COLO668 (cell line): Measurements from ENCODE around the gene GRM4.

Source experiments
- DNase-seq: peaks from one replicate; lab custom pipeline; 2025; ENCODE audit not compliant: unreplicated experiment; lab: John Stamatoyannopoulos, UW

Gene GRM4

DNA sequence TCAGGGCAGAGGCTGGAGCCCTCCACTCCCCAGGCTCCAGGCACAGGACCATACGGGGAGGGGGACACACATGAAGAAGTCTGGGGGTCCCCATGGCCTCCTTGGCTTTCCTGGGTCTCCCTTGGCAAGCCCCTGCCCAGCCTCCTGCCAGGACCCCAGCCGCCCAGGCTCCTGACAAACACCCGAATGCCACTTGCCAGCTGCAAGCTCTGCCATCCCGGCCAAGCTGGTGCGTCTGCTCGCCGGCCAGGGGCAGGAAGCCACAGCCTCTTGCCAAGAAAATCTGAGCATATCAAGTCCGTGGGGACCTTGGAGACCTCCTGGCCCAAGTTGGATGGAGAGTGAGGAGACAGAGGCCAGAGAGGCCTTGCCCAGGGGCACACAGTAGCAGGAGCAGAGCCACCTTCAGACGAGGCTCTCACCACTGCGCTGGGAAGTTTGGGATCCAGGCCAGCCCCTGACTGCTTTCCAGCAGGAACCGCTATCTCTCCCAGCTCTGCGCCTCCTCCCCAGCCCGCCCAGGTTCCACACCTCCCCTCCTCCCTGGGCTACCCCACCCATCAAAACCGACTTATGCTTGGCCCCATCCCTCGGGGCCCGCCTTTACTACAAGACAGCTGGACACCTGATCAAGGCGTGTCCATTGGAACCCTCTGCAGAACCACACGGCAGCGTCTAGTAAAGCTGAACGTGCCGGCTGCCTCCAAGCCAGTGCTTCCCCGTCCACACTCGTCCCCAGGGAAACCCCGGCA, 80.2 kb downstream of the GRM4 start:
- no peak for DNase-seq

DNA sequence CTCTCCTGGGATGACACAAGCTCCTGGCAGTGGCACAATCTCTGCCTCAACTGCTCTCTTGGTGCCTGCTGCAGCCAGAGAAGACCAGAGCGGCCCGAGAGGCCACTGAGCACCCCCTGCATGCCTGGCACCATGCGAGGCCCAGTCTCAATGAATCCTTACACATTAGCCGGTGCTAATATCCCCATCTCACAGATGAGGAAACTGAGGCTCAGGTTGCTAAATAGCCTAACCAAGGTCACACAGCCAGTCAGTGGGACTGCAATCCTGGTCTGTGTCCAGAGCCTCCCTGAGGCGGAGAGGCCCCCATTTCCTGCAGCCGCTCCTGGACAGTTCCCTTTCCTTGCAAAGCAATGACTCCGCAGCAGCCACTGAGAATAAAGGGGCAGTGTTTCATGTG, 81.2 kb downstream of the GRM4 start:
- DNase-seq, result no peak

DNA sequence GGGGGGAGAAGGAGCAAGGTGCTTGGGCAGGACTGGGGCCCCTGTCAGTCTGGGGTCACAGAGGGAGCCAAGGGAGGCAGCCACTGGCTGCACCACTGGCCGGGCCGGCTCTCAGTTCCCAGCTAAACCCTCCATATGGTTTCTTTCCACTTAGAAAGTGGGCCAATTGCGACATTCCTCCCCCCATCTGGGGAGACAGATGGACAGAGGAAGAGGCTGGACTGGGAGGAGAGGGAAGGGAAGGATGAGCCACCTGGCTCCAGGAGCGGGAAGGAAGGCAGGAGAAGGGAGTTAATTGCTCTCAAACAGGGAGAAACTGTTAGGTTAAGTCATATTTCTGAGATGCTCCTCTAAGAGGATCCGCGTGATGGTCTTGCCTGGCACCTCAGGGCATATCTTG, 82.2 kb downstream of the GRM4 start:
- no peak for DNase-seq

DNA sequence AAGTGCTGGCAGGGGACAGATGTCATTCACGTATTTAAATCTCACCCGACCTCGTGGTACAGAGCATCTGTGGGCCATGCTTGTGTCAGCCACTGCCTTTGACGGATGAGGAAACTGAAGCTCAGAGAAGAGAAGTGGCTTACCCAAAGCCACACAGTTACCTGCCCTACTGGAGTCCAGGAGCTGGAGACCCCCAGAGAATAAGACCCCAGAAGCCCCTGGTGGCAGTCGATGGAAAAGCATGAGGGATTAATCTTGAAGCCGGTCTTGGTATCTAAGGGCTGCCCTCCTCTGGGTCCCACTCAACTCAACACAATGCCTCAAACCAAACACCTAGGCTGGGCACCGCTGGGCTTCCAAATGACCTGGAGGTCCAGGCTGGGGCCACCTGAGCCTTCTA, 83.1 kb downstream of the GRM4 start:
- DNase-seq, result no peak

DNA sequence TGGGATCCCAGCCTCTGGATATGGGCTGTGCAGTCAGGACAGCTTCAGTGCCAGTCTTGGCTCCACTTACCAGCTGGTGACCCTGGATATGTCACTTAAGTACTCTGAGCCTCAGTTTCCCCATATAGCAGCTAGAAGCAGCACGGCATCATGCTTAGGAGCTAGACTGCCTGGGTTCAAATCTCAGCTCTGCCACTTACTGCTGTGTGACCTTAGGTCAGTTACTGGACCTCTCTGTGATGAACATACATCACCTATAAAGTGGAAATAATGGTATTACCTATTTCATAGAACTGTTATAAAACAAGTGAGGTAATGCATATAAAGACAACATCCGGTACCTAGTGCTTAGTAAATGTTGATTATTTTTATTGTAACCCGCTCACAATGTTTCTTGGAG, 83.7 kb downstream of the GRM4 start:
- no peak for DNase-seq

DNA sequence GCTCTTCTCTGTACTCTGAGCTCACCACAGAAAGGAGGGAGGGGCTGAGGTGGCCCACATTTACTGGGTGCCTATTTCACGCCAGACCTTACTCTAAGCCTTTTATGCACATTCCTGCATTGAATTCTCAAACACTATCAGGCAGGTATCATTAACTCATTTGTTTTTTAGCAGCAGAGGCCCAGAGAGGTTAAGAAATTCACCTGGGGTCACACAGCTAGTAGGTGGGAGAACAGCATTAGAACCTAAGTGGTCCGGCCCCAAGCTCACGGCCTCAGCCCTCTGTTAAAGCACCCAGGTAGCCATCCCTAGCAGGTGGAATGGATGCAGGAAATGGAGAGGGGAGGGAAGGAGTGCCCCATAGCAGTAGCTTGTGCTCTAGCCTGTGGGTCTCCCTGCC, 84.5 kb downstream of the GRM4 start:
- DNase-seq, result no peak

DNA sequence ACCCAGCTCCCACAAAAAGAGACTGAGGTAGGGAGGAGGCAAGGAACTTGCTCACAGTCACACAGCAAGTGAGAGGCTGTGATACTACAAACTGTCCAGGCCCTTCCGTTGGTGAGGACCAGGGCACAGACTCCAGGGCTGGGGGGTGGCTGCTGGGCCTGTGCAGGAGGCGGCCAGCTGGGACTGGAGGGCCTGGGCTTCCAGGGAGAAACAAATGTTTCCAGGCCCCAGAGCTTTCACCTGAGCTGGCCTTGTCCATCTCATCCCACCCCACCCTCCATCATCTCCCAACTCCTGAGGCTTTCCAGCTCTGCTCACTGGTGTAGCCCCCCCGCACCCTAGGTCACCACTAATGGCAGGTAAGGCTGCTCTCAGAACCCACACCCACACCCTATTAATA, 86.0 kb downstream of the GRM4 start:
- DNase-seq, result no peak

DNA sequence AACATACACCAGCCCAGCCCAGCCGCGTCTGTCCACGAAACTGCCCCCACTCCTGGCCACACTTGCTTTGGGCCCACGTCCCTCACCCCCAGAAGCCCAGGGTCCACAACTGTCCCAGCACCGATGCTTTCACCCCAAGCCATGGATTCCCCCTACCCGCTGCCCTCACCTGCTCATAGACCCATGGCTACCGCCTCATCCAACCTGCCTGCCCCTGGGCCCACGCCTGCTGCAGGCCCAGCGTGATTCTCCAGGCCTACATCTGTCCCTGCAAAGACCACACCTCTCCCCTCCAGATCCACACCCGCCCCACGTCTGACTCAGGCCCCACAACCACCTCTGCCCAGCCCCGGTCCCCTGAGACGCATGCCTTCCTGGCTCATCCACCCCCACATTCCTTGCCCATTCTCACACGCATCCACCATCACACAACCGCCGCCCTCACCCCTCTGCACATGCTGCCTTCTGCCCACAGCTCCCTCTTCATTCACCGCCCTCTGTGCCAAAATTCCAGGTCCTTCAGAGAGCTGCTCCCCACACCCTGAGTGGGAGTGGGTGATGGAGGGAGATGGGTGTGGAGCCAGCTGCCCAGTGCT, 86.7 kb downstream of the GRM4 start:
- DNase-seq, result no peak

DNA sequence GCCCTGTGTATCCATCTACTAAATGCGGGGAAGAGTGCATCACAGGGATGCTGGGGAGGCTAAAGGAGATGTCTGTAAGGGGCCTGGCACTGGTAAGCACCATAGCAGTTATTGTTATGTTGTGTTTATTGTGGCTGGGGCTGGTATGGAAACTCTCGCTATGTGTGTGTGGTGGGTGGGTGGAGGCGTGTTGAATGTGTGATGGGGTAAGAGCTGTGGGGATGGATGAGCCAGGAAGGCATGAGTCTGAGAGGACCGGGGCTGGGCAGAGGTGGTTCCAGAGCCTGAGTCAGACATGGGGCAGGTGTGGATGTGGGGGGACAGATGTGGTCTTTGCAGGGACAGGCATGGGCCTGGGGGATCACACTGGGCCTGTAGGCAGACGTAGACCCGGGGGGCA, 88.1 kb downstream of the GRM4 start:
- no peak for DNase-seq

DNA sequence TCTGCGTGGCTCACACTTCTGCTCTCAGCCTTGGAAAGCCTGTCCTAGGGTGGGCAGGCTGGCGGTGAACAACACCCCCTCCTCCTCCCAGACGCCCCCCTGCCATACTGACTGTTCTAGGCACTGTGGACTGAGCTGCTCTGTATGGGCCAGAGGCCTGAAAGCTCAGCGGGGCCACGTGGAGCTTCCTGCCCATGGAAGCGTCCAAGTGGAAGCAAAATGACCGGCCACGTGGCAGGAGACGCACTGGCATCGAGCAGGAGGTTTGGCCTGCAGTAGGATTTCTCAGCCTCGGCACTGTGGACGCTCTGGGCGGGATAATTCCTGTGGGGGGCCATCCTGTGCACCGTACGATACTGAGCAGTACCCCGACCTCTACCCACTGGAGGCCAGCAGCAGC, 88.7 kb downstream of the GRM4 start:
- no peak for DNase-seq

DNA sequence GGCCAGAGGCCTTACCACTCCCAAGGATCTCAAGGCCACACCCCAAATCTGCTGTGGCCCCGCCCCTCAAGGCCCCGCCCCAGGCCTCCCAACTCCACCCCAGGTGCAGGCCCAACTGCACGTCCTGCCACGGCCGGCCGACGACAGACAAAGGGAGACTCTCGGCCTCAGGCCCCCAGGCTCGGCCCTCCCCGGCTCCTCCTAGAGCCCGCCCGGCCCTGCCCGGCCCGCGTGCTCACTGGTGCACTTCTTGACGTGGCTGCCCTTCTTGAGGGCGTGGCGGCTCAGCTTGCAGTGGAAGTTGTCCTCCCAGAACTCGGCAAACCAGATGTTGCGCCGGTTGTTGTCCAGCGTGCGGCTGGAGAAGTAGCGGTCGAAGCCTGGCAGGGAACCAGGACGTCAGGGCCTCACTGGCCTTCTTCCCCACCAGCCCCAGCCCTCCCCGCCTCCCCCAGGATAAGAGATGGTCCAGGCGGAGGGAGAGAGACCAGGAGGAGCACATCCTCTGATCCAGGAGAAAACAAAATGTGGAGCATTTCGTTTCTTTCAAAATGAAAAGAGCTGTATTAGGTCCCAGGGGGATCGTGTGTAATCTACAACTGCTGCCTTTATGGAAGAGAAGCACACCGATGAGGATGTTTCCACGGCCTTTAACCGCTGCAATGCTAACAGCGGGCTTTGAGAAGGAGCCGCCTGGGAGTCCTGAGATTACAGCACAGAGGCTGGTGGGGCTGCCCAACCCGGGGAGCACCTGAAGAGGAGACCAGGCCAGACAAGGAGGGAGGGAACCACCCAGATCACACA, 89.4 kb downstream of the GRM4 start:
- DNase-seq, result peak; percentile 47

DNA sequence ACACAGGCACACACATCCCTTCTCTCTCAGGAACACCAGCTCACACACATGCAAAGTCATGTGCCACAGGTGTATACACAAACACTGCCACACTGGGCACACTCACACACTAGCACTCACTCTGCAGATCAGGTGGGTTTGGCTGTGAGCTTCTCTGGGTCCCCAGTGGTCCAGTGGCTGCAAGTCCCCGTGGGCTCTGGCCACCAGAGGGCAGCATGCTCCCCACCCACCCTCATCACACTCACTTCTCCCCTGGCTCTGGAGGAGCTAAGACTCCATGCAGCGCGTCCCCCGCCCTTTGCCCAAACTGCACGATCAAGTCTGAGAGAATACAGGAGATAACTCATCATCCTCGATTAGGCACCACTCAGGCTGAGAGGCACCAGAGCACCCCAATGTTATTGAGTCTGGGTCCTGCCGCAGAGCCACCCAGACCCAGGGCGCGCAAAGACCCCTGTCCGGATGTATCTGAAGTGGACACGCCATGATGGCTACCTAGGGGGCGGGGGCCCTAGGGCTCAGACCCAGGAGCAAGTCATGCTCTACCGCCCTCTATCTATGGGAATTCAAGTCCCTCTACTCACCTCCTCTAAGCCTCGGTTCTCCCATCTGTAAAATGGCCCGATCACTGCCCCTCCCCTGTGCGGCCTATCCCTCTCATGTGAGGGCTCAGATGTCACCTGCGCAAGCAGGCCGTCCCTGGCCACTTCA, 90.5 kb downstream of the GRM4 start:
- peak; percentile 69 for DNase-seq

DNA sequence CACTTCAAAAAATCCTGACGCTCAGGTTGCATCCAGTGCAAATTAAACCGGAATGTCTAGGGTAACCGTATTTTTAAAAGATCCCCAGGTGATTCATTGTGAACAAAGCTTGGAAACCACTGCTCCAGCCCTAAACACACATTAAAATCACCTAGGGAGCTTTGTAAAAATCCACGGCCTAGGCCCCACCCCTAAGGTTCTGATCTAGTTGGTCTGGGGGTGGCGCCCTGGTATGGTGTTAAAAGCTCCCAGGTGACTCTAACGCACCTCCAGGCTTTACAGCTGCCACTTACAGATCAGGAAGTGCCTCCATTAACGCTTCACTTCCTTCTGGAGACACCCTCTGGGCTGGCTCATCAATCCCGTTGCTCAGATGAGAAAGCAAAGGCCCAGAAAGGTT, 92.2 kb downstream of the GRM4 start:
- DNase-seq, result peak; percentile 65

DNA sequence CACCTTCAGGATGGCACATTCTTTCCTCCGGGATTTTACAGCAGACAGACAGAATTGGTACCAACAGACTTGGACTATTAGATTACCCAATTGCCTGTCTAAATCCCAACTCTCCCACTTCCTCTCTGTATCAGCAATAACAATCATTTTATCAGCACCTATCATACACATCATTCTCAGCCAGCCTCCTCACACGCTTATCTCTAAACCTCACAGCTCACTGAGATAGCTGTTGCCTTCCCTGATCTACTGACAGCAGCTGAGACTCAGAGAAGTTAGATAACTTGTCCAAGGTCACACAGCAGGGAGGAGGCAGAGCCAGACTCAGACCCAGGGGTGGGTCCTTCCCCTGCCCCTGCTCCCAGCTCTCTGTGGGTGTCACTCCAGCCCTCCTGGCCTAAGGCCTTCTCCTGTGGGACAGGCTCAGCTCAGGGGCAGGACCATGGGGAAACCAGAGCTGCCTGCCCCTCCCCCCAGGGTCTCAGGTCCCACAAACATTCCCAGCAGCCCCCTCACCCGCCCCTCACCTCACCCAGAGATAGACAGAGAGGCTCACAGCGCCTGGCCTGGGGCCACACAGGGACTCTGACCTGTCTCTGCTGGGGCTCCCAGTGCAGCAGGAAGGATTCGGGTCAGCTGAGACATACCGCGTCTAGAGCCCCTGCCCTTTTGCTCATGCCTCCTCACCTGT, 92.8 kb downstream of the GRM4 start:
- DNase-seq, result peak; percentile 12

DNA sequence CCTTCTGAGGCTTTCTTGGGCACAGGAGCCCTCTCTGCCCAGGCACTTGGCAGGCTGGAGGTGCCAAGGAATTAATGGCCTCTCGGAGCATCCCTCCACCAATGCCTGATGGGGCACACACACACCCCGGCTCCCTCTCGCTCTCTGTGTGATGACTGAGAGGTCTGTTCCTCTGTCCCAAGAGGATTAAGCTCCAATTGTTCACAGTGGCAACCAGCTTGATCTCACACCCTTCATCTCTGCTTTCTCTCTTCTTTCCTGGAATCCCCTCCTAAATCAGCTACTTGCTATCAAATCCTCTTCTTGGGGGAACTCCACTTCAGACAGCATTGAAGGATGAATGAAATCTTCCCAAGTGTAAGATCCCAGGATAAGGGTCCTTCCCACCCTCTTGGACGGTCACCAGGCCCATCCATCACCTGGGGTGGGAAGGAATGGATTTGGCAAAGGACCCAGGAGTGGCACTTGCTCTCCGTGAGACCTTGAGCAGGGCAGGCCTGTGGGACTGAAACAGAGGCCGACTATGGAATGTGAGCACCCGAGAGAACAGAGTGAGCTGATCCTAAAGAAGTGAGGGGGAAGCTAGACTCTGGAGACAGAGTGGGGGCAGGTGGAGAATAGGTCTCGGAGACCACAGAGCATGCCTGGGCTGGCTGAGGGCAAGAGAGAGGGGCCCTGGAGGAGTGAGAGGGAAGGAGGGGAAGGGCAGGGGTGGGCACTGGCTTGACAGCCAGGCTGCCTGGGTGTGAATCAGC, 93.6 kb downstream of the GRM4 start:
- no peak for DNase-seq

DNA sequence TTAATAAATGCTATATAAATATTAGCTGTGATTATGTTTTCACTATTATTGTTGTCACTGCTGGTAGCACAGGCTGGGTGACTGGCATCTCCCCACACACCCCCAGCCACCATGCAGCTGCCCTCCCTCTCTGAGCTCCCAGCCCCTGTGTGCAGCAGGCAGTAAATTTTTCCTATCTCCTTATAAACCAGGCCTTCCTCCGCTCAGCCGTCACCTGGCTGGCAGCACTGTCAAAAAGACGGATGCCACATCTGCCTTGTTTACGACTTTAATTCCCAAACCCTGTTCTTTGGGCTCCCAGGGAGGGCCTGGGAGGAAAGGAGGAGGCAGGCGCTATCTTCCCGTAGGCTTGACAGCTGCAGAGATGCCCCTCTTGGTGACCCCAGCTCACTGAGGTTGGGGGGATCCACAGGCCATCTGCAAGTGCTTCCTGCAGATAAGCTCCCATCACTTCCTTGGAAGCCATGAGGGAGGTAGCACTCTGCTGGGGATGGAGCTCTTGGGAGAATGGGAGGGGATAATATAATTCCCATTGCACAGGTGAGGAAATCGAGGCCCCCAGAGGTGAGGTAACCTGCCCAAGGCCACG, 94.5 kb downstream of the GRM4 start:
- DNase-seq, result no peak

DNA sequence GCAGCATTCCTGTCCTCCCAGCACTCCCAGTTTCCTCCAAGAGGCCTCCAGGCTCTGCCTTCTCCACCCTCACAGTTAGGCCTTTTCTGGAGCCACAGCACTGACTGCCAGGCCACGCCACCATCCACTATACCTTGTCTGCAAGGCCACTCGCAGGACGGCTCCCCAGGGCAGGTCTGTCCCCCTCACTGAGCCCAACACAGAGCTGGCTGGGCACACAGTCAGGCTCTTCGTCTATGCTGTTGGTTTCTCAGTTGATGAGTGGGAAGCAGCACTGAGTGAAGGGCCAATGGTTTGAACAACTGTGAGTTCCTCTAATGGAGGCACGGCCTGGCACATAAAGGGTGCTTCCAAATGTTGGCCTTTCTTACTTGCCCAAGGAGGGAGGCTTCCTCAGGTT, 95.2 kb downstream of the GRM4 start:
- no peak for DNase-seq

DNA sequence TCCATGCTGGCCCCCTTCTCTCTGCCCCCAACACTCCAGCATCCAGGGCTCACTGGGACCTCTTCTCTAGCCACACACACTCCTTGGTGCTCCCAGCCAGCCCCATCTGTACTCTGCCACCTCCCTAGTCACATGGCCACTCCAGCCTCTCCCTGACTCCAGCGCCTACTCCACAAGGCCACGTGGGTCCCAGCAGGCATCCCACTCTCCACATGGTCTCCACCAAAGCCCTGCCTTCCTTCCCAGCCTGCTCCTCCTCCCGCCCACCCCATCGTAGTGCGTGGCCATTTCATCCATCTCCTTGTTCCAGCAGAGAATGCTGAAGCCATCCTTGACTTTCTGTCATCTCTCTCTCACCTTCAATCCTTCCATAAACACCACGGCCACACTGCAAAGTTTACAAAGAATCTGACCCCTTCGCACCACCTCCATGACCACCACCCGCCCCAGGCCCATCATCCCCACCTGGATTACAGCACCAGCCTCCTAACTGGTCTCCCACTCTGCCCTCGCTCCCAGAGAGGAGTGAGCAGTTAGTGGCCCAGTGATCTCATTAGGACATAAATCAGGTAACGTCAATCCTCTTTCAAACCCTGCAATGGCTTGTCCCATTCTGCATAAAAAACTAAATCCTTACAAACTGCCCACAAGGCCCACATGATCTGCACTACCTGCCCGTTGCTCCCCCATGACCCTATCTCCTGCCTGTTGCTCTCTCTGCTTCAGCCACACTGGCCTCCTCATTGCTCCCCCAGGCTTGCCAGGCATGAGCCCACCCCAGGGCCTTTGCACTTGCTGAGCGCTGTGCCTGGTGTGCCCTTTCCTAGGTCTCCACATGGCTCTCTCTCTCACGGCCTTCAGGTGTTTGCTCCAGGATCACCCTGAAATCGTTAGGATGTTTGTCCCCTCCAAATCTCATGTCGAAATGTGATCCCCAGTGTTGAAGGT, 96.2 kb downstream of the GRM4 start:
- no peak for DNase-seq
